Astrocyte (in vitro differentiated cells and primary cell): Measurements from ENCODE around the gene RAB11FIP5. TPM values are rescaled to one million over a fixed set of nuclear protein-coding genes. Genes with fewer than 3 reads are reported as not detected.

Experiments used
- DNase-seq: peaks from one replicate; pipeline ENCODE4 v3.0.0-alpha.2; 2010; ENCODE audit warnings: low read depth
- FAIRE-seq: peaks from 2 replicates; lab custom pipeline; 2011; peaks lifted over from hg19 to GRCh38; lab: Jason Lieb, UNC
- H2AFZ ChIP-seq: 2 replicates; pipeline ENCODE4 v1.6.0; 2012; ENCODE audit warnings: low read depth, low read length, inconsistent platforms
- H3K27ac ChIP-seq: 2 replicates; pipeline ENCODE4 v1.5.1; 2011; ENCODE audit warnings: low read depth, low read length, inconsistent platforms
- H3K27me3 ChIP-seq: 2 replicates; pipeline ENCODE4 v1.6.0; 2011; ENCODE audit warnings: low read length, inconsistent platforms; ENCODE audit not compliant: insufficient read depth
- H3K36me3 ChIP-seq: 2 replicates; pipeline ENCODE4 v1.5.1; 2011; ENCODE audit warnings: low read length, inconsistent platforms; ENCODE audit not compliant: insufficient read depth
- H3K4me1 ChIP-seq: 2 replicates; pipeline ENCODE4 v1.5.1; 2011; ENCODE audit warnings: low read length, inconsistent platforms; ENCODE audit not compliant: insufficient read depth
- H3K4me2 ChIP-seq: 2 replicates; pipeline ENCODE4 v1.6.0; 2012; ENCODE audit warnings: low read length, inconsistent platforms
- H3K4me3 ChIP-seq: 2 replicates; pipeline ENCODE4 v1.5.1; 2011; ENCODE audit warnings: low read depth, mild to moderate bottlenecking, low read length, inconsistent platforms; ENCODE audit not compliant: insufficient read depth
- H3K79me2 ChIP-seq: 2 replicates; pipeline ENCODE4 v1.6.0; 2012; ENCODE audit warnings: mild to moderate bottlenecking, low read length, inconsistent platforms; ENCODE audit not compliant: insufficient read depth
- H3K9ac ChIP-seq: 2 replicates; pipeline ENCODE4 v1.6.0; 2012; ENCODE audit warnings: mild to moderate bottlenecking, low read length, inconsistent platforms
- H3K9me3 ChIP-seq: 2 replicates; pipeline ENCODE4 v1.5.1; 2012; ENCODE audit warnings: low read depth, mild to moderate bottlenecking, low read length, inconsistent platforms; ENCODE audit not compliant: insufficient read depth
- H4K20me1 ChIP-seq: 2 replicates; pipeline ENCODE4 v1.6.0; 2012; ENCODE audit warnings: low read length, inconsistent platforms; ENCODE audit not compliant: insufficient read depth
- H3K27ac Mint-ChIP-seq: one replicate; pipeline ENCODE4 v1.8.0; 2021; ENCODE audit warnings: mild to moderate bottlenecking, mixed read lengths; ENCODE audit not compliant: unreplicated experiment
- H3K27me3 Mint-ChIP-seq: one replicate; pipeline ENCODE4 v1.8.0; 2021; ENCODE audit warnings: low read depth, mixed read lengths; ENCODE audit not compliant: unreplicated experiment
- H3K36me3 Mint-ChIP-seq: one replicate; pipeline ENCODE4 v1.8.0; 2021; ENCODE audit warnings: low read depth, mixed read lengths; ENCODE audit not compliant: unreplicated experiment
- H3K4me1 Mint-ChIP-seq: one replicate; pipeline ENCODE4 v1.8.0; 2021; ENCODE audit warnings: low read depth, mixed read lengths; ENCODE audit not compliant: unreplicated experiment
- H3K4me3 Mint-ChIP-seq: one replicate; pipeline ENCODE4 v1.8.0; 2021; ENCODE audit warnings: mild to moderate bottlenecking, moderate library complexity, mixed read lengths; ENCODE audit not compliant: unreplicated experiment
- H3K9me3 Mint-ChIP-seq: one replicate; pipeline ENCODE4 v1.8.0; 2021; ENCODE audit warnings: mild to moderate bottlenecking, mixed read lengths; ENCODE audit not compliant: unreplicated experiment
- CTCF ChIP-seq: IDR thresholded peaks from 2 replicates; pipeline ENCODE4 v1.5.1; 2011; ENCODE audit warnings: low read depth, mild to moderate bottlenecking, inconsistent platforms, low read length, moderate library complexity; ENCODE audit not compliant: insufficient read depth
- EZH2 ChIP-seq: IDR thresholded peaks from 2 replicates; pipeline ENCODE4 v1.6.1; 2012; ENCODE audit warnings: mild to moderate bottlenecking, low read length, inconsistent platforms; ENCODE audit not compliant: insufficient read depth
- total RNA-seq: library from RNA; stranded (reverse); gene quantifications from 2 replicates; pipeline ENCODE4 v1.2.1, GENCODE V29; 2021

Gene RAB11FIP5
- total RNA-seq, 1 donor from 2014 or later: 56.0 TPM

DNA sequence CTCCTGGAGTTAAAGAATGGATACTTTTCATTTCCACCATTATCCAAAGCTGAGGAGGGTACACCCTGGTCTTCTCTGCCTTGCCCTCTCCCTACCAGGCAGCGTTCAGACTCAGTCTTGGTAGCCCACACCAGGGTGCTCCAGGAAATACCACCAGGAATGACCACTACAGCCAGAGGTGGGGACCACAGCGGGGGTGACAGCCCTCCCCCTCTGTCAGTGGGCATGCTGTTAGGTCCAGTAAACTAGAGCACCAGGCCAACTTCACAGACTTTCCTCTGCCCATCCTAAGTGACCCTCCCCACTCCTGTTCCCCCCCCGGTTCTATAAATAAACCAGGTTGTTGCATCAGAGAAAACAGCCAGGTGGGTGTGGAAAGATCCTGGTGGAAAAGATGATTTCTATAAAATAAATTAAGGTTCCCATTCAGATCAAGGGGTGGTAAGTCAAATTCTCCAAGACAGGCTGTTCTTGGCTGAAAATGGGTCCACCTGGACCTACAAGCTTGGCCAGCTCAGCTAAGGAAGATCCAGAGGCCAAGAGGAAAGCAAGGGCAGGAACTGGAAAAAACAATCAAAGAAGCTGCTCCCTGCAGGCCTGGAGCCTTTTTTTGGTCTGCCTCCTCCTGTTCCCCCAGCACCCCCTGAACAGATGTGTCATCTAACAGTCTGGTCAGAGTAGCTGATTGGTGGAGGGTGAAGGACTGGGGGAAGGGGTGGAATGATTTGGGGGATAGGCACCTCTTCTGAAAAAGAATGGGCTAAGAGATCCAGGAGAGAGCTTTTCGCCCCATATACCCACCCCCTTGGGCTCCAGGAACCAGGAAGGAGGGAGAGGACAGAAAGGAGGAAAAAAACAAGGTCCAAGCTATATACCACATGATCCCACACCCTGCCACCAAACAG is 2.3 kb downstream of the RAB11FIP5 start:
- H3K27ac Mint-ChIP-seq: peak overlapping the region; percentile 92
- TF ChIP-seq EZH2: no peak
- no peak for TF ChIP-seq CTCF
- no peak overlapping the region for H3K27ac ChIP-seq
- H3K4me2 ChIP-seq: peak overlapping the region; percentile 97
- no peak overlapping the region for H2AFZ ChIP-seq
- H4K20me1 ChIP-seq: peaks cover 67% of the 10 kb centered on the region
- H3K9me3 Mint-ChIP-seq: no peaks in the 10 kb centered on the region
- peaks cover 25% of the 10 kb centered on the region for H3K4me1 Mint-ChIP-seq
- H3K9ac ChIP-seq: peak overlapping the region; percentile 90
- peaks cover 21% of the 10 kb centered on the region for H3K36me3 Mint-ChIP-seq
- H3K9me3 ChIP-seq: no peaks in the 10 kb centered on the region
- peaks cover 72% of the 10 kb centered on the region for H3K79me2 ChIP-seq
- H3K4me3 Mint-ChIP-seq: peak overlapping the region; percentile 96
- DNase-seq (no peak), FAIRE-seq (no peak)
- H3K27me3 Mint-ChIP-seq: no peaks in the 10 kb centered on the region
- H3K4me3 ChIP-seq: peak overlapping the region; percentile 78
- peaks cover 30% of the 10 kb centered on the region for H3K4me1 ChIP-seq
- H3K36me3 ChIP-seq: no peaks in the 10 kb centered on the region
- no peaks in the 10 kb centered on the region for H3K27me3 ChIP-seq

GRCh38 chr2:73109431-73110167 is 3.1 kb downstream of the RAB11FIP5 start:
- H3K4me2 ChIP-seq: peak overlapping the region; percentile 97
- H4K20me1 ChIP-seq: peaks cover 75% of the 10 kb centered on the region
- H3K36me3 ChIP-seq: no peaks in the 10 kb centered on the region
- DNase-seq (no peak), FAIRE-seq (no peak)
- no peaks in the 10 kb centered on the region for H3K27me3 ChIP-seq
- no peaks in the 10 kb centered on the region for H3K27me3 Mint-ChIP-seq
- no peak overlapping the region for H3K4me3 ChIP-seq
- H3K4me1 ChIP-seq: peaks cover 31% of the 10 kb centered on the region
- no peak overlapping the region for H3K27ac ChIP-seq
- no peaks in the 10 kb centered on the region for H3K9me3 Mint-ChIP-seq
- peak overlapping the region; percentile 92 for H3K27ac Mint-ChIP-seq
- no peaks in the 10 kb centered on the region for H3K9me3 ChIP-seq
- H3K4me1 Mint-ChIP-seq: peaks cover 25% of the 10 kb centered on the region
- H2AFZ ChIP-seq: no peak overlapping the region
- no peak overlapping the region for H3K9ac ChIP-seq
- peaks cover 80% of the 10 kb centered on the region for H3K79me2 ChIP-seq
- TF ChIP-seq CTCF (no peak), EZH2 (no peak)
- H3K36me3 Mint-ChIP-seq: peaks cover 24% of the 10 kb centered on the region
- peak overlapping the region; percentile 96 for H3K4me3 Mint-ChIP-seq
